GM19324 (cell line): ENCODE results near the gene KCNT2.
A peak's percentile ranks its signal among the peaks of the same experiment; 100 is the strongest.

ENCODE experiments used
- ATAC-seq: cut with Tn5 transposase; IDR thresholded peaks from one replicate; pipeline ENCODE4 v1.9.1; 2021; ENCODE audit warnings: mild to moderate bottlenecking, moderate library complexity; ENCODE audit not compliant: unreplicated experiment, low FRiP score

Gene KCNT2

GRCh38 chr1:196403803-196404690 is 204.2 kb downstream of the KCNT2 start:
- no peak for ATAC-seq

- ATAC-seq, result no peak
Measured at GRCh38 chr1:196401891-196402290, 206.3 kb downstream of the KCNT2 start.

GRCh38 chr1:196401452-196401833 is 206.8 kb downstream of the KCNT2 start:
- ATAC-seq, result no peak

- no peak for ATAC-seq
Measured at GRCh38 chr1:196400478-196401451, 207.5 kb downstream of the KCNT2 start.

GRCh38 chr1:196399713-196400112 is 208.5 kb downstream of the KCNT2 start:
- ATAC-seq, result no peak

- ATAC-seq, result no peak
Measured at GRCh38 chr1:196393742-196394141, 214.5 kb downstream of the KCNT2 start.

GRCh38 chr1:196393282-196393681 is 215.0 kb downstream of the KCNT2 start:
- no peak for ATAC-seq

- no peak for ATAC-seq
Measured at GRCh38 chr1:196387766-196388165, 220.5 kb downstream of the KCNT2 start.

- no peak for ATAC-seq
Measured at GRCh38 chr1:196385109-196385508, 223.1 kb downstream of the KCNT2 start.

GRCh38 chr1:196382383-196382782 is 225.9 kb downstream of the KCNT2 start:
- no peak for ATAC-seq

GRCh38 chr1:196381544-196381943 is 226.7 kb downstream of the KCNT2 start:
- ATAC-seq, result peak; percentile 80

- no peak for ATAC-seq
Measured at GRCh38 chr1:196380316-196380715, 227.9 kb downstream of the KCNT2 start.

- ATAC-seq, result no peak
Measured at GRCh38 chr1:196377811-196378210, 230.4 kb downstream of the KCNT2 start.

GRCh38 chr1:196376630-196377328 is 231.5 kb downstream of the KCNT2 start:
- no peak for ATAC-seq

- no peak for ATAC-seq
Measured at GRCh38 chr1:196373798-196374197, 234.4 kb downstream of the KCNT2 start.

- no peak for ATAC-seq
Measured at GRCh38 chr1:196372896-196373536, 235.2 kb downstream of the KCNT2 start.

GRCh38 chr1:196367838-196368237 is 240.4 kb downstream of the KCNT2 start:
- no peak for ATAC-seq

- ATAC-seq, result no peak
Measured at GRCh38 chr1:196366817-196367495, 241.3 kb downstream of the KCNT2 start.

GRCh38 chr1:196361112-196361714 is 247.0 kb downstream of the KCNT2 start:
- no peak for ATAC-seq
